Right lobe of liver (tissue), 6 donors: Measurements from ENCODE around the gene GALNTL6. TPM values are rescaled to one million over a fixed set of nuclear protein-coding genes. Genes with fewer than 3 reads are reported as not detected.

Experiments
- ATAC-seq, 4 donors: fragments of 200-7000 bp; cut with Tn5 transposase; one replicate each; pipeline ENCODE4 v1.9.1; 2020; ENCODE audit warnings: mild to moderate bottlenecking in 4 of 4, moderate library complexity in 4 of 4
- DNase-seq, 3 donors: peaks; one replicate each; pipeline ENCODE4 v3.0.0-alpha.2; 2020
- H3K27ac ChIP-seq, 3 donors: fragments of 200-600 bp; one replicate each; pipeline ENCODE4 v1.8.0; 2022
- H3K27me3 ChIP-seq, 2 donors: fragments of 200-600 bp; one replicate each; pipeline ENCODE4 v1.8.0; 2022
- H3K36me3 ChIP-seq, 4 donors: fragments of 200-600 bp; sonication (generic) in 1 of 4; one replicate each; pipeline versions ENCODE4 v1.5.1 to v1.8.0; 2017 to 2022; ENCODE audit warnings: control low read depth in 1 of 4
- H3K4me1 ChIP-seq, 4 donors: fragments of 200-600 bp; sonication (generic) in 1 of 4; one replicate each; pipeline versions ENCODE4 v1.5.1 to v1.8.0; 2017 to 2022; ENCODE audit warnings: control low read depth in 1 of 4
- H3K4me3 ChIP-seq, 3 donors: fragments of 200-600 bp; one replicate each; pipeline ENCODE4 v1.8.0; 2022
- H3K9me3 ChIP-seq, 4 donors: fragments of 200-600 bp; sonication (generic) in 1 of 4; one replicate each; pipeline versions ENCODE4 v1.5.1 to v1.8.0; 2017 to 2022; ENCODE audit warnings: control low read depth in 1 of 4
- POLR2A ChIP-seq: fragments of 450-650 bp; IDR thresholded peaks from one replicate; pipeline ENCODE4 v1.6.1; 2017; ENCODE audit warnings: antibody characterized with exemption, mild to moderate bottlenecking
- WGBS: methylation state at CpG from one replicate; pipeline ENCODE4 v1.1.6; 2018; ENCODE audit warnings: low coverage, low lambda C conversion rate; ENCODE audit not compliant: insufficient coverage; ENCODE audit errors: missing lambda C conversion rate; 5-methylcytosine and 5-hydroxymethylcytosine counted together
- intact Hi-C, 2 donors: fragments of 100-400 bp; cut with DNase I; formaldehyde crosslinking; loops; one replicate each; pipeline versions ENCODE4 v1.11.2 to v1.14.1; 2022
- long read RNA-seq: library from polyadenylated mRNA; unstranded; transcript quantifications from one replicate; pipeline ENCODE4 v2.0.0, GENCODE V29; 2019
- total RNA-seq, 6 experiments: library from RNA; depleted of rRNA in 2 of 6; stranded (reverse); fragments of >200 nt in 2 of 6; fragmentation: NEBNext Ultra II Directional in 3 of 6; extraction: Animal tissue kit (Norgen Biotek cat#: 25700) in 3 of 6; gene quantifications; one replicate each; pipeline versions ENCODE4 v1.1.0 to v1.2.4, GENCODE V29; 2016 to 2023
- TF ChIP-seq, protein P1 (sequence below), 4 donors: fragments of 200-600 bp in 3 of 4; fragments of 450-650 bp in 1 of 4; IDR thresholded peaks; one replicate each; pipeline versions ENCODE4 v1.5.1 to v1.8.0; 2016 to 2022; ENCODE audit warnings: antibody characterized with exemption in 4 of 4, mild to moderate bottlenecking in 2 of 4
- donor health status: DM: no; HTN: yes; CAD: no.
- donor health status: DM: no; HTN: no; CAD: no.
- donor health status: DM: no; HTN: no; CAD: no.
- donor health status: DM: no; HTN: yes; CAD: no.
- donor health status: DM: no; HTN: yes; CAD: no.

GALNTL6 gene
- 1 to 10 TPM in 1 of 6 experiments, under 1 TPM in 2, not detected in 3; 0.15 to 1.1 (median 0.30) TPM for total RNA-seq
- long read RNA-seq, result 0 reads

- H3K27me3 ChIP-seq, result peaks cover 0 to 18% of the 10 kb centered on the region in 2 donors
- H3K36me3 ChIP-seq, result no peaks in the 10 kb centered on the region
- 2% methylated on average over 25 of the region's 83 CpGs for WGBS
- TF ChIP-seq, protein P1, sequence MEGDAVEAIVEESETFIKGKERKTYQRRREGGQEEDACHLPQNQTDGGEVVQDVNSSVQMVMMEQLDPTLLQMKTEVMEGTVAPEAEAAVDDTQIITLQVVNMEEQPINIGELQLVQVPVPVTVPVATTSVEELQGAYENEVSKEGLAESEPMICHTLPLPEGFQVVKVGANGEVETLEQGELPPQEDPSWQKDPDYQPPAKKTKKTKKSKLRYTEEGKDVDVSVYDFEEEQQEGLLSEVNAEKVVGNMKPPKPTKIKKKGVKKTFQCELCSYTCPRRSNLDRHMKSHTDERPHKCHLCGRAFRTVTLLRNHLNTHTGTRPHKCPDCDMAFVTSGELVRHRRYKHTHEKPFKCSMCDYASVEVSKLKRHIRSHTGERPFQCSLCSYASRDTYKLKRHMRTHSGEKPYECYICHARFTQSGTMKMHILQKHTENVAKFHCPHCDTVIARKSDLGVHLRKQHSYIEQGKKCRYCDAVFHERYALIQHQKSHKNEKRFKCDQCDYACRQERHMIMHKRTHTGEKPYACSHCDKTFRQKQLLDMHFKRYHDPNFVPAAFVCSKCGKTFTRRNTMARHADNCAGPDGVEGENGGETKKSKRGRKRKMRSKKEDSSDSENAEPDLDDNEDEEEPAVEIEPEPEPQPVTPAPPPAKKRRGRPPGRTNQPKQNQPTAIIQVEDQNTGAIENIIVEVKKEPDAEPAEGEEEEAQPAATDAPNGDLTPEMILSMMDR (IDR thresholded peaks at IDR 0.05), result no peak
- no peak for TF ChIP-seq POLR2A
- no peak within 1 kb of the TSS for H3K27ac ChIP-seq
- peak within 1 kb of the TSS in 1 of 3 donors; percentile 25 for H3K4me3 ChIP-seq
- intact Hi-C loops, result no loop called here
- DNase-seq, result no peak
- ATAC-seq, result peak in 3 of 4 donors; percentile 19 to 62 (median 60)
- H3K9me3 ChIP-seq, result no peaks in the 10 kb centered on the region
- peaks cover 0 to 7% (median 0%) of the 10 kb centered on the region in 4 donors for H3K4me1 ChIP-seq
These were observed at the start of gene GALNTL6 for GRCh38 chr4:171812665-171813525. GALNTL6 (plus strand) TSS chr4:171813404.

DNA sequence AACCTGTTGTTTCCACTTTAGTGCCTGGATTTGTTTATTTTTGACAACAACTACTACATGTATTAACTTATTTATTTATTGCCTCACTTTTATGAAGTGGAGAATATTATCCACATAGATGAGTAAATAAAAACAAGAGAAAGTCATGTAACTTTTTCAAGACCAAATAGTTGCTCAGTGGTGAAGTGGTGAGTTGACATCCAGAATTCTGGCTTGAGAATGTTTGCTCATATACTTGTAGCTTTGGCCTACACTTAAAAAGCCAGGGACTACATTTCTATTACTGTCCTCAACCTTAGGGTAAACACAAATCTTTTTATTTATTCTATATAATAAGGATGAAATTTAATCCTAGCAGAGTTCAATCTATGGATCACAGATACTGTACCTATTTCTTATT lies 47.7 kb upstream of the GALNTL6 start:
- H3K4me1 ChIP-seq, result no peaks in the 10 kb centered on the region
- H3K27me3 ChIP-seq, result no peaks in the 10 kb centered on the region
- H3K36me3 ChIP-seq, result no peaks in the 10 kb centered on the region
- TF ChIP-seq, protein P1 (IDR thresholded peaks at IDR 0.05), result no peak
- no peak for TF ChIP-seq POLR2A
- no peak overlapping the region for H3K4me3 ChIP-seq
- intact Hi-C loops, result no loop called here
- DNase-seq (no peak), ATAC-seq (no peak)
- H3K9me3 ChIP-seq, result no peaks in the 10 kb centered on the region
- H3K27ac ChIP-seq, result no peak overlapping the region

GRCh38 chr4:171774642-171775190 lies 38.5 kb upstream of the GALNTL6 start:
- ATAC-seq, result no peak
- TF ChIP-seq, protein P1 (IDR thresholded peaks at IDR 0.05), result no peak
- no peak for TF ChIP-seq POLR2A

DNA sequence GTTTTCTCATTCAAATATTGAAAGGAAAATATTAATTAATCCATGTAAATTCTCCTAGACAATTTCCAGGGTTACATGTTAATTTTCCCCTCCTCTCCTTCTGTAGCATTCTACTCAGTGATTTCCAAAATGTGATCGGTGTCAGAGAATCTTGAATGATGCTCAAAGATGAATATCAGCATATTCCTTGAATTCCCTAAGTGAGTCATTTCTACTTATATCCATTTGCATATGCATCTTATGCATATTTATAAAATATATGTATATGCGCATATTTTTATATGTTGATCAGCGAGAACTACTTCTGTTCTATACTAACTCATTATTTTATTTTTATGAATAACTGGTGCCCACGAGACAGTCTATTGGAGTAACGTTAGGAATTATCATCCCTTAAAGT lies 33.9 kb upstream of the GALNTL6 start:
- Histone ChIP-seq H3K4me1 (no peaks in the 10 kb centered on the region), H3K27ac (no peak overlapping the region), H3K4me3 (no peak overlapping the region), H3K27me3 (no peaks in the 10 kb centered on the region), H3K9me3 (no peaks in the 10 kb centered on the region), H3K36me3 (no peaks in the 10 kb centered on the region)
- WGBS, result 62% methylated on average over 5 of the region's 5 CpGs
- DNase-seq (no peak), ATAC-seq (no peak)
- TF ChIP-seq, protein P1 (IDR thresholded peaks at IDR 0.05), result no peak
- no peak for TF ChIP-seq POLR2A
- intact Hi-C loops, result no loop called here

More at GRCh38 chr4:171774642-171775190, 38.5 kb upstream of the GALNTL6 start:
- Histone ChIP-seq H3K4me1 (no peaks in the 10 kb centered on the region), H3K4me3 (no peak overlapping the region), H3K27ac (no peak overlapping the region), H3K9me3 (no peaks in the 10 kb centered on the region), H3K27me3 (no peaks in the 10 kb centered on the region), H3K36me3 (no peaks in the 10 kb centered on the region)
- DNase-seq, result no peak
- intact Hi-C loops, result no loop called here
- 60% methylated on average over 6 of the region's 6 CpGs for WGBS
